ENCODE measurements around the gene KCNH4.

DNA sequence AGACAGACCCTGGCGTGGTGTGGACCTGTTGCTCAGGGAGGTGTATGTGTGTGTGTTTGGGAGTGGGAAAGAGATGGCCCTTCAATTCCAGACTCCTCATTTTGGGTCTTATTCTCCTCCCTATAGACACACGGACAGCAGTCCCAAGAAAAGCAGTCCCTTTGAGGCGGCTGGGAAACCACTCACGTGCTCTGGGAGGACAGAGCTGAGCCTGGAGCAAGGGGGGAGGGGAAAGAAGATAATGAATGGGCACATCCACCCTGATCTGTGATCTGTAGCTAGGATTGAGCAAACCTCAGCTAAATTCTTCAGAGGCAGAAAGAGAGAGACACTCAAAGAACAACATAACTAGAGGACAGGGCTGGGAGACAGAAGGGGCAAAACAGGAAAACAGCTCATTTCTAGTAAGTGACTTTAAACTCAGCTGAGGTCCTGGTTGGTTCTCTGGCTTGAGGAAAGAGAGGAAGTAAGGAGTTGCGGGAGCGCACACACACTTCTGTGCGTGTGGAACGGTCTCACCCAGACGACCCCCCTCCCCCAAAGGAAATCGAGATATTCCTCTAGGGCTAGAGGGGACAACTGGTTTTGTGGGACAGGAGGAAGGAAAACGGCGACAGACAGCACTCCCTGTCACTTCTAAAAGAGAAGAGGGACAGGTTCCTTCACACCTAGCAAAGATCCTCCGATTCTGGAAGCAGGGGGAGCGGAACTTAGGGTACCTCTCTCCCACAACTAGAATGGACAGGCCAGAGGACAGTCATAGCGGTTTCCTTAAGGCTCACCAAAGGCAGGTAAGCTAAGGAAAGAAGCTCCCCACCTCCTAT is 26.8 kb downstream of the KCNH4 start:
- TF ChIP-seq POLR2A (IDR thresholded peaks at IDR 0.05; ENCODE audit: low read length) (no peak), GATA1 (IDR thresholded peaks at IDR 0.05; ENCODE audit: low read depth, low read length) (no peak)

Data from erythroblast (primary cell).